Kidney epithelial cell (primary cell): Measurements from ENCODE around the gene FAM13C. TPM values are rescaled to one million over a fixed set of nuclear protein-coding genes. Genes with fewer than 3 reads are reported as not detected.
A peak's percentile ranks its signal among the peaks of the same experiment; 100 is the strongest.
"Not testable (repeated sequence)": the region's sequence is repeated elsewhere in the genome, so short reads cannot be mapped to it uniquely, and the experiment has no call there.

ENCODE experiments used
- DNase-seq: peaks from one replicate; pipeline ENCODE4 v3.0.0-alpha.2; 2010; ENCODE audit warnings: low read depth
- H3K27me3 ChIP-seq: 2 replicates; pipeline ENCODE4 v1.6.0; 2011; ENCODE audit warnings: low read length; ENCODE audit not compliant: control insufficient read depth, insufficient read depth
- H3K36me3 ChIP-seq: 2 replicates; pipeline ENCODE4 v1.5.1; 2011; ENCODE audit warnings: low read length; ENCODE audit not compliant: control insufficient read depth, insufficient read depth
- H3K4me3 ChIP-seq: 2 replicates; pipeline ENCODE4 v1.5.1; 2011; ENCODE audit warnings: low read depth, mild to moderate bottlenecking, control low read depth, low read length
- CTCF ChIP-seq: IDR thresholded peaks from 2 replicates; pipeline ENCODE4 v1.5.1; 2011; ENCODE audit warnings: mild to moderate bottlenecking, moderate library complexity, low read length, control low read depth, inconsistent platforms; ENCODE audit not compliant: insufficient read depth, poor library complexity, severe bottlenecking
- total RNA-seq: library from RNA; depleted of rRNA; stranded (reverse); fragments of >200 nt; gene quantifications from 2 replicates; pipeline ENCODE4 v1.2.3, GENCODE V29; 2015

The FAM13C gene
- 0.21 TPM in 1 of 2 replicates, not detected in the other for total RNA-seq

DNA sequence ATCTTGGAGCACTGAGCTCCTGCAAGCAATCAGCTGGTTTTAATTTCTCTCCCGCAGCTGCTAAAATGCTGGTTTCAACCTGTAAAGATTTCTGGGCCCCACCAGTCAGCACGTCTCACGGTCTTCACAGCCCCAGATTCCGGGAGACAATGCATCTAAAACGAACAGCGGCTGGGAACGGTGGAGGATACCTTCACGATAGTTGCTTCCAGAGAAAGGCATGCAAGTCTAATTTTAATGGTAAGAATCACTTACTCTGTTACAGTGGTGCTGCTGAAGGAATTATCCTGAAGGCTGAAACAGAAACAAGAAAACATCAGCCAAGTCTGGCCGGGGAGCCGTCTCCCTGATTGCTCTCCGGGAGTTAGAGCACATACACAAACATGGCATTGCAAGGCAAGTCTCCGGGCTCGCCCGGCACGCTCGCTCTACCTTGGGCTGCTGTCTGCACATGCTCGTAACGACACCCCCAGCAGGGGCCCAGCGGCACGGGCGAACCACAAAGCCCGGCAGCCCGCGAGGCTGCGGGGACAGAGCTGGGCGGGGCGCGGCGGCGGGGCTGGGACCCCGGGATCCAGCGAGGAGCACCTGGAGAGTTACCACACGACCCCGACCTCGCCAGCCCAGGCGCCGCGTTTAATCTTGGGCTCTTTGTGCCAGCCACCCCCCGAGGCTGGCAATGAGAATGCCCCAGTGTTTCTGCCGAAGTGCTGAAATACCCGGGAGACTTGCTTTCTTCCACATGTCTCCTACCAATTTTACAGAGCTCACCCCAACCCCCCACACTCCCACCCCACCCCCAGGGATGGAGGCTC, at the start of gene FAM13C:
Gene FAM13C, minus strand, starts transcription at position 406 of the 815 bp plus-strand sequence. Its CDS starts 89 bp downstream, at position 317.
- Histone ChIP-seq H3K27me3 (no peaks in the 10 kb centered on the region), H3K4me3 (peak within 1 kb of the TSS; percentile 44), H3K36me3 (no peaks in the 10 kb centered on the region)
- no peak for TF ChIP-seq CTCF
- DNase-seq = no peak

DNA sequence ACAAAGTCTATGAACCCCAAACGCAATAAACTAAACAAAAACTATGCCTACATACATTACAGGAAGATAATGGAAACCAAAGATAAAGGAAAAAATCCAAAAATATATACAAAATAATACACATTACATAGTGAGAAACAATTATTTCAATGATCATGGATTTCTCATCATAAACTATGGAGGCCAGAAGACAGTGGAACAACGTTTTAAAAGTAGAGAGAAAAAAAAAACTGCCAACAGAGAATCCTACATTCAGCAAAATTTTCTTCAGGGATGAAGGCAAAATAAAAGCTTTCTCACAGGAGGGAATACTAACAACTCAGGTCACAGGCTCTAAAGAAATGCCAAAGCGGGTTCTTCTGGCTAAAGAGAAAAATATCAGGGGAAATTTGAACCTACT, 42.9 kb upstream of the FAM13C start:
- no peak for DNase-seq
- H3K36me3 ChIP-seq = no peaks in the 10 kb centered on the region
- no peak overlapping the region for H3K4me3 ChIP-seq
- H3K27me3 ChIP-seq = no peaks in the 10 kb centered on the region
- TF ChIP-seq CTCF = no peak

- Histone ChIP-seq H3K27me3 (no peaks in the 10 kb centered on the region), H3K4me3 (no peak overlapping the region), H3K36me3 (no peaks in the 10 kb centered on the region)
- no peak for DNase-seq
- no peak for TF ChIP-seq CTCF
Observed at GRCh38 chr10:59400214-59400613, 37.9 kb upstream of the FAM13C start.

DNA sequence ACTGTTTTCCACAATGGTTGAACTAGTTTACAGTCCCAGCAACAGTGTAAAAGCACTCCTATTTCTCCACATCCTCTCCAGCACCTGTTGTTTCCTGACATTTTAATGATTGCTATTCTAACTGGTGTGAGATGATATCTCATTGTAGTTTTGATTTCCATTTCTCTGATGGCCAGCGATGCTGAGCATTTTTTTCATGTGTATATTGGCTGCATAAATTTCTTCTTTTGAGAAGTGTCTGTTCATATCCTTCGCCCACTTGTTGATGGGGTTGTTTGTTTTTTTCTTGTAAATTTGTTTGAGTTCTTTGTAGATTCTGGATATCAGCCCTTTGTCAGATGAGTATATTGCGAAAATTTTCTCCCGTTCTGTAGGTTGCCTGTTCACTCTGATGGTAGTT, 37.0 kb upstream of the FAM13C start:
- not testable (repeated sequence) for DNase-seq, H3K4me3 ChIP-seq, H3K27me3 ChIP-seq, H3K36me3 ChIP-seq

GRCh38 chr10:59397961-59398360, 35.6 kb upstream of the FAM13C start:
- H3K36me3 ChIP-seq = no peaks in the 10 kb centered on the region
- DNase-seq = no peak
- no peak overlapping the region for H3K4me3 ChIP-seq
- no peaks in the 10 kb centered on the region for H3K27me3 ChIP-seq
- TF ChIP-seq CTCF = no peak

- DNase-seq = no peak
- Histone ChIP-seq H3K27me3 (no peaks in the 10 kb centered on the region), H3K36me3 (no peaks in the 10 kb centered on the region), H3K4me3 (no peak overlapping the region)
- TF ChIP-seq CTCF = no peak
Observed at GRCh38 chr10:59395984-59396383, 33.6 kb upstream of the FAM13C start.
